DOHH2 (cell line): Measurements from ENCODE around the gene DCAF11.

ENCODE experiments used
- H3F3A ChIP-seq: fragments of 200-600 bp; sonication (generic), shearing (Covaris generic); 2 replicates; pipeline ENCODE4 v1.6.0; 2016; ENCODE audit warnings: antibody characterized with exemption, mild to moderate bottlenecking; ENCODE audit not compliant: control insufficient read depth, insufficient read depth
- H3K27ac ChIP-seq: fragments of 200-600 bp; sonication (generic); 2 replicates; pipeline ENCODE4 v1.5.1; 2014; ENCODE audit warnings: low read depth, mild to moderate bottlenecking, low read length, moderate library complexity
- H3K27me3 ChIP-seq: fragments of 200-600 bp; sonication (generic); 2 replicates; pipeline ENCODE4 v1.6.1; 2014; ENCODE audit warnings: mild to moderate bottlenecking, low read length, mixed read lengths; ENCODE audit not compliant: control insufficient read depth
- H3K36me3 ChIP-seq: fragments of 200-600 bp; sonication (generic); 2 replicates; pipeline ENCODE4 v1.6.1; 2014; ENCODE audit warnings: mild to moderate bottlenecking, low read length, moderate library complexity, mixed read lengths; ENCODE audit not compliant: control insufficient read depth
- H3K4me1 ChIP-seq: fragments of 200-600 bp; sonication (generic); 2 replicates; pipeline ENCODE4 v1.6.1; 2014; ENCODE audit warnings: mild to moderate bottlenecking, low read length, mixed read lengths; ENCODE audit not compliant: control insufficient read depth
- H3K4me2 ChIP-seq: fragments of 200-600 bp; sonication (generic); 2 replicates; pipeline ENCODE4 v1.6.0; 2014; ENCODE audit warnings: mild to moderate bottlenecking, low read length, moderate library complexity
- H3K4me3 ChIP-seq: fragments of 200-600 bp; sonication (generic); 2 replicates; pipeline ENCODE4 v1.5.1; 2014; ENCODE audit warnings: mild to moderate bottlenecking, low read length, mixed read lengths
- H3K79me2 ChIP-seq: fragments of 200-600 bp; sonication (generic); 2 replicates; pipeline ENCODE4 v1.6.1; 2014; ENCODE audit warnings: mild to moderate bottlenecking, low read length, mixed read lengths; ENCODE audit not compliant: control insufficient read depth
- H3K9me2 ChIP-seq: fragments of 200-600 bp; sonication (generic); replicated peaks from 2 replicates; pipeline ENCODE4 v1.6.1; 2014; ENCODE audit warnings: mild to moderate bottlenecking, low read length, mixed read lengths; ENCODE audit not compliant: control insufficient read depth
- H3K9me3 ChIP-seq: fragments of 200-600 bp; sonication (generic); 2 replicates; pipeline ENCODE4 v1.6.1; 2014; ENCODE audit warnings: antibody characterized with exemption, low read length, mixed read lengths; ENCODE audit not compliant: control insufficient read depth, insufficient read depth
- H4K20me1 ChIP-seq: fragments of 200-600 bp; sonication (generic); 2 replicates; pipeline ENCODE4 v1.6.0; 2014; ENCODE audit warnings: low read depth, mild to moderate bottlenecking, antibody characterized with exemption, low read length, moderate library complexity; ENCODE audit not compliant: control insufficient read depth, insufficient read depth
- CTCF ChIP-seq: fragments of 200-600 bp; sonication (generic); IDR thresholded peaks from one replicate; pipeline ENCODE4 v1.5.1; 2014; ENCODE audit warnings: antibody characterized with exemption, mild to moderate bottlenecking, low read depth, low read length; ENCODE audit not compliant: poor library complexity, severe bottlenecking
- EZH2phosphoT487 ChIP-seq: fragments of 200-600 bp; sonication (generic); IDR thresholded peaks from 2 replicates; pipeline ENCODE4 v1.6.1; 2017; ENCODE audit warnings: borderline replicate concordance, mild to moderate bottlenecking, antibody characterized with exemption, low read length, moderate library complexity, mixed read lengths

The DCAF11 gene

GRCh38 chr14:24139272-24139934 is 24.8 kb downstream of the DCAF11 start:
- H3K27ac ChIP-seq = no peak overlapping the region
- peak overlapping the region; percentile 79 for H3K4me2 ChIP-seq
- peaks cover 34% of the 10 kb centered on the region for H3K4me1 ChIP-seq
- H3K9me3 ChIP-seq = no peaks in the 10 kb centered on the region
- no peak for TF ChIP-seq EZH2phosphoT487
- no peak for TF ChIP-seq CTCF
- peak overlapping the region; percentile 97 for H3K4me3 ChIP-seq
- peaks cover 5% of the 10 kb centered on the region; the same call in 1 of the 2 replicates for H3F3A ChIP-seq
- H3K27me3 ChIP-seq = no peaks in the 10 kb centered on the region
- no peaks in the 10 kb centered on the region for H4K20me1 ChIP-seq
- H3K36me3 ChIP-seq = peaks cover 59% of the 10 kb centered on the region
- H3K79me2 ChIP-seq = peaks cover 38% of the 10 kb centered on the region
- H3K9me2 ChIP-seq = no peaks in the 10 kb centered on the region

GRCh38 chr14:24141097-24141880 is 26.7 kb downstream of the DCAF11 start, which contains the start of gene EMC9:
Gene EMC9 (minus strand): TSS chr14:24141591. CDS start chr14:24141304, 287 bp downstream.
- peaks cover 5% of the 10 kb centered on the region; the same call in 1 of the 2 replicates for H3F3A ChIP-seq
- H3K36me3 ChIP-seq = peaks cover 67% of the 10 kb centered on the region
- no peaks in the 10 kb centered on the region for H3K27me3 ChIP-seq
- TF ChIP-seq CTCF = no peak
- H3K9me3 ChIP-seq = no peaks in the 10 kb centered on the region
- H3K79me2 ChIP-seq = peaks cover 53% of the 10 kb centered on the region
- H3K4me2 ChIP-seq = peak within 1 kb of the TSS; percentile 82
- peak within 1 kb of the TSS; percentile 65 for H3K27ac ChIP-seq
- peaks cover 41% of the 10 kb centered on the region for H3K4me1 ChIP-seq
- H3K4me3 ChIP-seq = peak within 1 kb of the TSS; percentile 97
- H3K9me2 ChIP-seq = no peaks in the 10 kb centered on the region
- H4K20me1 ChIP-seq = no peaks in the 10 kb centered on the region

GRCh38 chr14:24143511-24143910 is 28.9 kb downstream of the DCAF11 start:
- Histone ChIP-seq H3K79me2 (peaks cover 54% of the 10 kb centered on the region), H3K4me1 (peaks cover 37% of the 10 kb centered on the region)

More at GRCh38 chr14:24143511-24143910, 28.9 kb downstream of the DCAF11 start:
- no peak overlapping the region for H3K27ac ChIP-seq
- H3F3A ChIP-seq = 0 out of 2 replicates have a peak, but pooled peaks cover 3% of the 10 kb centered on the region
- H3K4me2 ChIP-seq = no peak overlapping the region
- H4K20me1 ChIP-seq = peaks cover 3% of the 10 kb centered on the region; the same call in 1 of the 2 replicates
- H3K9me3 ChIP-seq = no peaks in the 10 kb centered on the region
- no peaks in the 10 kb centered on the region for H3K9me2 ChIP-seq
- no peaks in the 10 kb centered on the region for H3K27me3 ChIP-seq
- H3K36me3 ChIP-seq = peaks cover 56% of the 10 kb centered on the region
- TF ChIP-seq EZH2phosphoT487 = no peak
- no peak for TF ChIP-seq CTCF
- H3K4me3 ChIP-seq = no peak overlapping the region
